Measurements from ENCODE around the gene PCDH15. TPM values are rescaled to one million over a fixed set of nuclear protein-coding genes. Genes with fewer than 3 reads are reported as not detected.
A peak's percentile ranks its signal among the peaks of the same experiment; 100 is the strongest.
"Not testable (repeated sequence)": the region's sequence is repeated elsewhere in the genome, so short reads cannot be mapped to it uniquely, and the experiment has no call there.

The PCDH15 gene
- total and polyA plus RNA-seq, 12 donors = 1.9 to 34.2 (median 10.2) TPM

- no peak overlapping the region for H3K27ac ChIP-seq
- TF ChIP-seq CTCF (IDR thresholded peaks at IDR 0.05) (no peak), POLR2A (IDR thresholded peaks at IDR 0.05) (no peak)
- no peak for DNase-seq
- H3K4me1 ChIP-seq (replicated peaks in 1 of 2) = no peaks in the 10 kb centered on the region
- H3K4me3 ChIP-seq = no peak overlapping the region
- intact Hi-C loops (cut with DNase I) = no loop called here
- no peaks in the 10 kb centered on the region for H3K9me3 ChIP-seq (replicated peaks in 1 of 3)
- WGBS, 4 donors = 78 to 93% (median 85%) methylated on average over 1 of the region's 1 CpG
- peaks cover 0 to 3% of the 10 kb centered on the region in 2 donors for H3K36me3 ChIP-seq (replicated peaks in 1 of 2)
- H3K27me3 ChIP-seq = no peaks in the 10 kb centered on the region
Measured at GRCh38 chr10:54415483-54415882, 385.5 kb downstream of the PCDH15 start.

DNA sequence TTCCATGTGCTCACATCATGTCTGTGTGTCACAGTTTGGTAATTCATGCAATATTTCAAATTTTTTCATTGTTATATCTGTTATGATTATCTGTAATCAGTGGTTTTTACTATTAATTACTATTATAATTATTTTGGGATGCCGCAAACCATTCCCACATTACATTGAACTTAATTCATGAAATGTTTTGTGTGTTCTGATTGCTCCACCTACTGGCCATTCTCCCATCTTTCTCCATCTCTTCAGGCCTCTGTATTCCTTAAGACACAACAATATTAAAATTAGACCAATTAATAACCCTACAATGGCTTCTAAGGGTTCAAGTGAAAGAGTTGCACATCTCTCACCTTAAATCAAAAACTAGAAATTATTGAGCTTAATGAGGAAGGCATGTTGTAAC lies 398.5 kb downstream of the PCDH15 start:
- intact Hi-C loops (cut with DNase I) = no loop called here
- DNase-seq = peak in 1 of 7 donors; percentile 15
- H3K4me3 ChIP-seq = no peak overlapping the region
- no peaks in the 10 kb centered on the region for H3K4me1 ChIP-seq (replicated peaks in 1 of 2)
- TF ChIP-seq POLR2A (IDR thresholded peaks at IDR 0.05) = no peak
- peak; percentile 7 to 57 (median 30) for TF ChIP-seq CTCF (IDR thresholded peaks at IDR 0.05)
- H3K36me3 ChIP-seq (replicated peaks in 1 of 2) = no peaks in the 10 kb centered on the region
- H3K27ac ChIP-seq = no peak overlapping the region
- 53 to 67% (median 58%) methylated on average over 1 of the region's 1 CpG for WGBS, 4 donors
- H3K9me3 ChIP-seq (replicated peaks in 1 of 3) = no peaks in the 10 kb centered on the region
- H3K27me3 ChIP-seq = no peaks in the 10 kb centered on the region

DNA sequence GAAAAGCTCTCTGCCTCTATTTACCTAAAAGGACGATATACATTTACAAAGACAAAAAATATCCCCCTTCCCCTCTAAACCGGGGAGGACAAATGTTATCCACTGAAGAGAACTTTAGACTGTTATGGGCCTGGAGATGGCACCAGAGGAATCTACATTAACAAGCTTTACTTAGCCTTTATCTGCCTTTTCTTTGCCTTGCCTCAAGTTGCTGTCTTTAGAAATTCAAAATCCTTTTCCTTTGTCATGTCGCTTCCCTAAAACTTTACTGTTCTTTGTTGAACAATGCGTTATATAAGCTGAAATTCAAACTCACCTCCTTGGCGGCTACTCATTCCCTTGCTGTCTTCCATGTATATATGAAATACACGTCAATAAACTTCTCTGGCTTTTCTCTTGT lies 405.0 kb downstream of the PCDH15 start:
- intact Hi-C loops (cut with DNase I) = no loop called here
- WGBS, 4 donors = 72 to 84% (median 79%) methylated on average over 6 of the region's 6 CpGs

GRCh38 chr10:54394598-54394997 lies 406.4 kb downstream of the PCDH15 start:
- H3K4me3 ChIP-seq; H3K36me3 ChIP-seq (replicated peaks in 1 of 2); H3K4me1 ChIP-seq (replicated peaks in 1 of 2); intact Hi-C loops (cut with DNase I); DNase-seq; H3K27me3 ChIP-seq; H3K27ac ChIP-seq; H3K9me3 ChIP-seq (replicated peaks in 1 of 3): not testable (repeated sequence)
- WGBS, 4 donors = 67 to 82% (median 72%) methylated on average over 6 of the region's 6 CpGs

More for the DNA sequence above, 405.0 kb downstream of the PCDH15 start:
- Histone ChIP-seq H3K36me3 (replicated peaks in 1 of 2) (no peaks in the 10 kb centered on the region), H3K4me1 (replicated peaks in 1 of 2) (no peaks in the 10 kb centered on the region), H3K27me3 (no peaks in the 10 kb centered on the region), H3K27ac (no peak overlapping the region), H3K9me3 (replicated peaks in 1 of 3) (no peaks in the 10 kb centered on the region), H3K4me3 (no peak overlapping the region)
- no peak for DNase-seq
- TF ChIP-seq POLR2A (IDR thresholded peaks at IDR 0.05) (no peak), CTCF (IDR thresholded peaks at IDR 0.05) (no peak)

DNA sequence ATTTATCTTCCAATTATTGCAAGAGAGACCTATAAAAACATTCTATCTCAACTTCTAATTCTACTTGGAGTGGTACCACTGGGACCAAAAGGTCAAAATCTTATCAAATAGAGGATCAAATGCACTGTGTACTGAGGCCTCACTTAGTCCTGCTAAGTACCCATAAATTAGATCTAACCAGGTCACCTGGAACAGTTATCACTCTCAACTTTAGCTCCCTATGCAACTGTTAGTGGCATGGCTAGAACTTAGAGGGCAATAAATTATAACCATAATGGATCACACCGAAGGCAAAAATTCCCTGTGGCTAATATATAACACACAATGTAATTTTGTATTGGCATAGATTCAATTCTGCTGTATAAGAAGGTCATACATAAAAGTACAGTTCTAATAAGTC lies 428.9 kb downstream of the PCDH15 start:
- intact Hi-C loops (cut with DNase I) = no loop called here
- Histone ChIP-seq H3K27me3 (no peaks in the 10 kb centered on the region), H3K27ac (no peak overlapping the region), H3K4me1 (replicated peaks in 1 of 2) (no peaks in the 10 kb centered on the region), H3K4me3 (no peak overlapping the region), H3K9me3 (replicated peaks in 1 of 3) (peaks cover 0 to 5% (median 0%) of the 10 kb centered on the region in 3 donors), H3K36me3 (replicated peaks in 1 of 2) (no peaks in the 10 kb centered on the region)
- whole genome bisulfite sequencing, 4 donors = 24 to 42% (median 33%) methylated on average over 1 of the region's 1 CpG
- DNase-seq = no peak
- TF ChIP-seq POLR2A (IDR thresholded peaks at IDR 0.05) = no peak
